Measurements from ENCODE around the gene BBS7. TPM values are rescaled to one million over a fixed set of nuclear protein-coding genes. Genes with fewer than 3 reads are reported as not detected.

Gene BBS7
- total RNA-seq, 1 experiment from 2014 or later: 20.5 TPM

- Mint-ChIP-seq H3K27me3 (ENCODE audit: low read depth) (no peaks in the 10 kb centered on the region; the same call in 1 of the 2 replicates), H3K4me3 (no peak overlapping the region), H3K36me3 (no peaks in the 10 kb centered on the region), H3K4me1 (peaks cover 1% of the 10 kb centered on the region), H3K9me3 (no peaks in the 10 kb centered on the region), H3K27ac (no peak overlapping the region)
- ATAC-seq (no peak), DNase-seq (ENCODE audit: low spot score) (no peak)
- TF ChIP-seq E2F4 (CRISPR knock-in tag; IDR thresholded peaks at IDR 0.05; ENCODE audit: borderline replicate concordance, low read depth) (no peak), ARID4B (CRISPR knock-in tag; IDR thresholded peaks at IDR 0.05; ENCODE audit: borderline replicate concordance) (no peak), FOXK1 (CRISPR knock-in tag; IDR thresholded peaks at IDR 0.05) (no peak), SOX15 (CRISPR knock-in tag; IDR thresholded peaks at IDR 0.05) (no peak), NR2C2 (CRISPR knock-in tag; IDR thresholded peaks at IDR 0.05) (no peak), NFATC4 (CRISPR knock-in tag; IDR thresholded peaks at IDR 0.05) (no peak), GRHL2 (CRISPR knock-in tag; IDR thresholded peaks at IDR 0.05; ENCODE audit: insufficient replicate concordance, severe bottlenecking) (no peak), ZNF232 (CRISPR knock-in tag; IDR thresholded peaks at IDR 0.05) (no peak), ZBTB43 (CRISPR knock-in tag; IDR thresholded peaks at IDR 0.05) (no peak), ZNF532 (CRISPR knock-in tag; IDR thresholded peaks at IDR 0.05; ENCODE audit: borderline replicate concordance) (no peak), JUN (CRISPR knock-in tag; IDR thresholded peaks at IDR 0.05) (no peak), NFYB (CRISPR knock-in tag; conservative IDR thresholded peaks at IDR 0.05; ENCODE audit: low read depth) (no peak)
- POLR2A ChIA-PET: no interaction called here
- CTCF ChIA-PET: no interaction called here
Measured at GRCh38 chr4:121789455-121789854, 80.8 kb downstream of the BBS7 start.

GRCh38 chr4:121788896-121789295 lies 81.4 kb downstream of the BBS7 start:
- Mint-ChIP-seq H3K36me3 (no peaks in the 10 kb centered on the region), H3K4me3 (no peak overlapping the region), H3K27ac (no peak overlapping the region), H3K27me3 (ENCODE audit: low read depth) (no peaks in the 10 kb centered on the region; the same call in 1 of the 2 replicates), H3K4me1 (no peaks in the 10 kb centered on the region), H3K9me3 (no peaks in the 10 kb centered on the region)
- ATAC-seq (no peak), DNase-seq (ENCODE audit: low spot score) (no peak)
- ChIA-PET CTCF (no interaction called here), POLR2A (no interaction called here)
- TF ChIP-seq ZNF423 (CRISPR knock-in tag; IDR thresholded peaks at IDR 0.05): no peak
- TF ChIP-seq FOXP4 (CRISPR knock-in tag; IDR thresholded peaks at IDR 0.05): no peak
- TF ChIP-seq USF1 (CRISPR knock-in tag; IDR thresholded peaks at IDR 0.05): no peak
- TF ChIP-seq PRRX2 (CRISPR knock-in tag; IDR thresholded peaks at IDR 0.05): no peak
- TF ChIP-seq USF2 (CRISPR knock-in tag; IDR thresholded peaks at IDR 0.05): no peak
- TF ChIP-seq CTCF (IDR thresholded peaks at IDR 0.05): no peak
- no peak for TF ChIP-seq ESRRA (CRISPR knock-in tag; IDR thresholded peaks at IDR 0.05; ENCODE audit: borderline replicate concordance)
- TF ChIP-seq ZNF416 (CRISPR knock-in tag; IDR thresholded peaks at IDR 0.05): no peak

All from WTC11 (cell line).